Measurements from ENCODE around the gene CLNK. TPM values are rescaled to one million over a fixed set of nuclear protein-coding genes. Genes with fewer than 3 reads are reported as not detected.

CLNK gene
- total and polyA plus RNA-seq, 2 of the 13 experiments (the other 11 are each of a cell fraction or from before 2014, with no cell fraction given), result not detected

DNA sequence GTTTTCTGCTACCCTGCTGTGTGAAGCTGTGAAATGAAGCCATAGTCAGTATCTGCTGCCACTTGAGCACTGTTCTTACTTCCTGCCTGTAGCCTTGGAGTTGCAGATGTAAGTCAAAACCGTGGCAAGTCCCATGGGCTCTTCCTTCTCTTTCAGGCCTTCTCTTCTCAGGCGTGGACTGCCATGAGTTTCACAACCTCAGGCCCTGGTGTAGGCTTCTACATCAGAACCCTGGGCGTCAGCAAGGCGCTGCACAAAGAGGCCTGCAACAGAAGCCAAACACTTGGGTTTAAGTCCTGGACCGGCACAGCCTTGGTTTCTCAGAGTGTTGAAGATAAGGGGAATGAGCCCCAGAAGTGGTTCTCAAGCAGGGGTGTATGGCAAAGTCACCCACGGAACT is 229.8 kb downstream of the CLNK start:
- TF ChIP-seq ZFP37 (CRISPR knock-in tag; IDR thresholded peaks at IDR 0.05; ENCODE audit: borderline replicate concordance), result no peak
- no peak for TF ChIP-seq ASH2L (IDR thresholded peaks at IDR 0.05; ENCODE audit: insufficient read length, low read depth, low read length)
- TF ChIP-seq MAZ (IDR thresholded peaks at IDR 0.05; ENCODE audit: borderline replicate concordance, low read depth, low read length), result no peak
- TF ChIP-seq MAZ (CRISPR knock-in tag; IDR thresholded peaks at IDR 0.05; ENCODE audit: low read depth), result no peak
- no peak for TF ChIP-seq ZNF367 (CRISPR knock-in tag; IDR thresholded peaks at IDR 0.05; ENCODE audit: borderline replicate concordance)
- no peak for TF ChIP-seq ZNF138 (CRISPR knock-in tag; IDR thresholded peaks at IDR 0.05; ENCODE audit: low read depth)
- no peaks in the 10 kb centered on the region for H3K79me2 ChIP-seq (ENCODE audit: insufficient read depth, low read length)
- H3K27ac ChIP-seq (ENCODE audit: extremely low read length, insufficient read depth, low read length), result no peak overlapping the region
- no peaks in the 10 kb centered on the region for H4K20me1 ChIP-seq (ENCODE audit: insufficient read depth, low read length)
- no peak overlapping the region for H3K4me2 ChIP-seq (ENCODE audit: low read depth, low read length)
- FAIRE-seq (no peak), DNase-seq (ENCODE audit: low spot score) (no peak), ATAC-seq (no peak)
- H3K36me3 ChIP-seq (replicated peaks in 1 of 2; ENCODE audit: control insufficient read depth in 1 of 2, insufficient read depth in 2 of 2, low read length in 2 of 2), result no peaks in the 10 kb centered on the region
- CTCF ChIA-PET (ENCODE audit: low intra/inter-chr PET ratio, low total read pairs), result no interaction called here
- no peak overlapping the region for H3K9ac ChIP-seq (ENCODE audit: insufficient read depth, low read depth, low read length)
- in situ Hi-C loops (cut with HindIII; ENCODE audit: extremely low pct_ligation_motif_present, low pct_unique_long_range_greater_than_20kb), result no loop called here
- no peak overlapping the region for H3K4me3 ChIP-seq (replicated peaks in 1 of 3; ENCODE audit: insufficient read depth in 1 of 3, low read depth in 2 of 3, low read length in 3 of 3)
- intact Hi-C loops (cut with micrococcal nuclease; ENCODE audit: unreplicated experiment), result no loop called here
- POLR2A ChIA-PET, result no interaction called here
- no peaks in the 10 kb centered on the region for H3K4me1 ChIP-seq (ENCODE audit: insufficient read depth, low read length)
- H2AFZ ChIP-seq (ENCODE audit: low read length), result no peak overlapping the region
- no peaks in the 10 kb centered on the region for H3K9me3 ChIP-seq (ENCODE audit: low read length)
- 0% methylated on average over 3 of the region's 6 CpGs for WGBS (ENCODE audit: low lambda C conversion rate)
- H3K27me3 ChIP-seq (ENCODE audit: control insufficient read depth in 1 of 2, insufficient read depth in 2 of 2, low read length in 2 of 2), result peaks cover 0 to 2% of the 10 kb centered on the region in 2 experiments; a peak in 1 of 5 replicates
- BruUV-seq (replicated peaks), result no TSS peak

DNA sequence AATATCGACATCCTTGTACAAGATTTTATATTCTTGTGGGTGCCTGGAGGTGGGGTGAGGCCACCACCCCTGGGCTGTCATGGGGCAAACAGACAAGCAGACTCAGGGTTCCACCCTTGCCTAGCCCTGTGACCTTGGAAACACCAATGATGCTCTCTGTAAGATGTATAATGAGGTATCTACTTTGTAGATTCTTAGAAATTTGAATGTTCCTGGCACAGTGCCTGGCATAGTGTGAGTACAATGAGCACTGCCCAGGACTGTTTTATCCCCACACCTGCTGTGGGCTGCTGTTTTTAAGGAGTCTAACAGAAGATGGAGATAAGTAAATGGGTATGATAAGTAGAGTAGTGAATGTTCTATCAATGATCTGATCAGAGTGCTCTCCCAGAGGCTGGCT is 230.4 kb downstream of the CLNK start:
- POLR2A ChIA-PET, result no interaction called here
- no peak overlapping the region for H3K4me3 ChIP-seq (replicated peaks in 1 of 3; ENCODE audit: insufficient read depth in 1 of 3, low read depth in 2 of 3, low read length in 3 of 3)
- ATAC-seq (no peak), FAIRE-seq (no peak), DNase-seq (ENCODE audit: low spot score) (no peak)
- BruUV-seq (replicated peaks), result no TSS peak
- H4K20me1 ChIP-seq (ENCODE audit: insufficient read depth, low read length), result no peaks in the 10 kb centered on the region
- 0% methylated on average over 1 of the region's 1 CpG for WGBS (ENCODE audit: low lambda C conversion rate)
- H3K79me2 ChIP-seq (ENCODE audit: insufficient read depth, low read length), result no peaks in the 10 kb centered on the region
- no peak overlapping the region for H3K4me2 ChIP-seq (ENCODE audit: low read depth, low read length)
- H3K27me3 ChIP-seq (ENCODE audit: control insufficient read depth in 1 of 2, insufficient read depth in 2 of 2, low read length in 2 of 2), result peaks cover 0 to 2% of the 10 kb centered on the region in 2 experiments; a peak in 1 of 5 replicates
- no peaks in the 10 kb centered on the region for H3K9me3 ChIP-seq (ENCODE audit: low read length)
- H2AFZ ChIP-seq (ENCODE audit: low read length), result no peak overlapping the region
- H3K4me1 ChIP-seq (ENCODE audit: insufficient read depth, low read length), result no peaks in the 10 kb centered on the region
- TF ChIP-seq SP140L (CRISPR knock-in tag; IDR thresholded peaks at IDR 0.05; ENCODE audit: borderline replicate concordance) (no peak), ZBTB7A (CRISPR knock-in tag; IDR thresholded peaks at IDR 0.05) (no peak), MAFG (CRISPR knock-in tag; IDR thresholded peaks at IDR 0.05) (no peak)
- TF ChIP-seq, protein P1, sequence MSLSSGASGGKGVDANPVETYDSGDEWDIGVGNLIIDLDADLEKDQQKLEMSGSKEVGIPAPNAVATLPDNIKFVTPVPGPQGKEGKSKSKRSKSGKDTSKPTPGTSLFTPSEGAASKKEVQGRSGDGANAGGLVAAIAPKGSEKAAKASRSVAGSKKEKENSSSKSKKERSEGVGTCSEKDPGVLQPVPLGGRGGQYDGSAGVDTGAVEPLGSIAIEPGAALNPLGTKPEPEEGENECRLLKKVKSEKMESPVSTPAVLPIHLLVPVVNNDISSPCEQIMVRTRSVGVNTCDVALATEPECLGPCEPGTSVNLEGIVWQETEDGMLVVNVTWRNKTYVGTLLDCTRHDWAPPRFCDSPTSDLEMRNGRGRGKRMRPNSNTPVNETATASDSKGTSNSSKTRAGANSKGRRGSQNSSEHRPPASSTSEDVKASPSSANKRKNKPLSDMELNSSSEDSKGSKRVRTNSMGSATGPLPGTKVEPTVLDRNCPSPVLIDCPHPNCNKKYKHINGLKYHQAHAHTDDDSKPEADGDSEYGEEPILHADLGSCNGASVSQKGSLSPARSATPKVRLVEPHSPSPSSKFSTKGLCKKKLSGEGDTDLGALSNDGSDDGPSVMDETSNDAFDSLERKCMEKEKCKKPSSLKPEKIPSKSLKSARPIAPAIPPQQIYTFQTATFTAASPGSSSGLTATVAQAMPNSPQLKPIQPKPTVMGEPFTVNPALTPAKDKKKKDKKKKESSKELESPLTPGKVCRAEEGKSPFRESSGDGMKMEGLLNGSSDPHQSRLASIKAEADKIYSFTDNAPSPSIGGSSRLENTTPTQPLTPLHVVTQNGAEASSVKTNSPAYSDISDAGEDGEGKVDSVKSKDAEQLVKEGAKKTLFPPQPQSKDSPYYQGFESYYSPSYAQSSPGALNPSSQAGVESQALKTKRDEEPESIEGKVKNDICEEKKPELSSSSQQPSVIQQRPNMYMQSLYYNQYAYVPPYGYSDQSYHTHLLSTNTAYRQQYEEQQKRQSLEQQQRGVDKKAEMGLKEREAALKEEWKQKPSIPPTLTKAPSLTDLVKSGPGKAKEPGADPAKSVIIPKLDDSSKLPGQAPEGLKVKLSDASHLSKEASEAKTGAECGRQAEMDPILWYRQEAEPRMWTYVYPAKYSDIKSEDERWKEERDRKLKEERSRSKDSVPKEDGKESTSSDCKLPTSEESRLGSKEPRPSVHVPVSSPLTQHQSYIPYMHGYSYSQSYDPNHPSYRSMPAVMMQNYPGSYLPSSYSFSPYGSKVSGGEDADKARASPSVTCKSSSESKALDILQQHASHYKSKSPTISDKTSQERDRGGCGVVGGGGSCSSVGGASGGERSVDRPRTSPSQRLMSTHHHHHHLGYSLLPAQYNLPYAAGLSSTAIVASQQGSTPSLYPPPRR (CRISPR knock-in tag; IDR thresholded peaks at IDR 0.05; ENCODE audit: borderline replicate concordance), result no peak
- no peaks in the 10 kb centered on the region for H3K36me3 ChIP-seq (replicated peaks in 1 of 2; ENCODE audit: control insufficient read depth in 1 of 2, insufficient read depth in 2 of 2, low read length in 2 of 2)
- H3K27ac ChIP-seq (ENCODE audit: extremely low read length, insufficient read depth, low read length), result no peak overlapping the region
- intact Hi-C loops (cut with micrococcal nuclease; ENCODE audit: unreplicated experiment), result no loop called here
- no peak overlapping the region for H3K9ac ChIP-seq (ENCODE audit: insufficient read depth, low read depth, low read length)
- in situ Hi-C loops (cut with HindIII; ENCODE audit: extremely low pct_ligation_motif_present, low pct_unique_long_range_greater_than_20kb), result no loop called here
- CTCF ChIA-PET (ENCODE audit: low intra/inter-chr PET ratio, low total read pairs), result no interaction called here
